Measurements from ENCODE around the gene MFSD1. TPM values are rescaled to one million over a fixed set of nuclear protein-coding genes. Genes with fewer than 3 reads are reported as not detected.

MFSD1 gene
- total and polyA plus RNA-seq, 9 of the 15 experiments (the other 6 are each of a cell fraction or from before 2014, with no cell fraction given), result 8.7 to 49.5 (median 28.6) TPM

GRCh38 chr3:158801696-158802408, at the start of gene MFSD1 (continued):
- TF ChIP-seq ATF2 (CRISPR knock-in tag; IDR thresholded peaks at IDR 0.05) (no peak), PHF20 (IDR thresholded peaks at IDR 0.05; ENCODE audit: partially characterized antibody) (peak; percentile 98), TOE1 (IDR thresholded peaks at IDR 0.05; ENCODE audit: borderline replicate concordance) (peak; percentile 99), TOE1 (CRISPR knock-in tag; IDR thresholded peaks at IDR 0.05; ENCODE audit: borderline replicate concordance, low read depth) (no peak), TFAP4 (CRISPR knock-in tag; IDR thresholded peaks at IDR 0.05; ENCODE audit: borderline replicate concordance) (peak; percentile 92), RB1 (IDR thresholded peaks at IDR 0.05; ENCODE audit: low read depth) (peak; percentile 30; the same call in 1 of the 2 replicates), FOS (IDR thresholded peaks at IDR 0.05; ENCODE audit: extremely low read depth, insufficient read length) (peak; percentile 85), NKRF (IDR thresholded peaks at IDR 0.05; ENCODE audit: borderline replicate concordance) (peak; percentile 97), RBM22 (IDR thresholded peaks at IDR 0.05; ENCODE audit: low read depth, low read length, poor library complexity, severe bottlenecking) (no peak), BRD9 (IDR thresholded peaks at IDR 0.05; ENCODE audit: low read depth, partially characterized antibody) (no peak), PHB2 (IDR thresholded peaks at IDR 0.05; ENCODE audit: low read depth) (no peak), PRDM10 (IDR thresholded peaks at IDR 0.05; ENCODE audit: partially characterized antibody) (peak; percentile 49)

Data from K562 (cell line).